ENCODE measurements around the gene RPL18A. TPM values are rescaled to one million over a fixed set of nuclear protein-coding genes. Genes with fewer than 3 reads are reported as not detected.
A peak's percentile ranks its signal among the peaks of the same experiment; 100 is the strongest.

RPL18A gene
- total RNA-seq, 1 experiment from 2014 or later = 1,852 TPM

DNA sequence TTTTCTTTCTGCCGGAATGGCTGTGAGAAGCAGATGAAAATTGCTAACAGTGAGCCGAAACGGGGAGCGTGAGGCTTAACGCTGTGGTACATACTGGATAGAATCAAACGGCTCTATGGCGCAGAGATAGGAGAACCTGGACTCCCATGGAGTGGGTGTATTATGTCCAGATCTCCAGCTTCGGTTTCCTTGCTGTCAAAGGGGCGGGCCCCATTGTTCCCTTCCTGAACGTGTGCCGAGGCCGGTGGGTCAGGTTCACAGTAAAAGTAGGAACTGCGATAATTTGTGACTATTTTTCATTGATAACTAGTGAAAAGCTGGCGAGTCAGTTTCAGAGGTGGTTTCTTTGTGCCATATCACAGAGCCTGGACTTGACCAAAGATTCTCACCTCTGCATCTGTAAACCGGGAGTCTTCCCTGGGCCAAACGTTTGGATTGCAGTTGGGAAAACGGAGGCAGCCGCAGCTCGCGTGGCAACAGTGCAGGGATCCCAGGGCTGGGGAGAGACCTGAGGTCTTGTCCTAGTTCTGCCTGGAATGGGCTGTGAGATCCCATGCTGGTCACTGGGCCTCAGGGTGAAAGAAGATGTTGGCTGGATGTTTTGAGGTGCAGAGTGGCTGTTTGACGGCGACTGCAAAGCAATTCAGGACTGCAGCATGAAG is 752 bp downstream of the RPL18A start:
- H3K27me3 ChIP-seq (replicated peaks; ENCODE audit: insufficient read depth, low read depth, low read length, poor library complexity) = no peaks in the 10 kb centered on the region
- peak overlapping the region; percentile 85 for H3K27ac ChIP-seq (ENCODE audit: low read depth, low read length, poor library complexity, severe bottlenecking)
- intact Hi-C loops (cut with micrococcal nuclease; ENCODE audit: unreplicated experiment) = no loop called here
- no peaks in the 10 kb centered on the region for H3K9me3 ChIP-seq (ENCODE audit: low read depth, low read length, poor library complexity, severe bottlenecking)
- H3K36me3 ChIP-seq (ENCODE audit: insufficient read depth, low read length, poor library complexity, severe bottlenecking) = peaks cover 52% of the 10 kb centered on the region
- peaks cover 12% of the 10 kb centered on the region for H3K4me1 ChIP-seq (ENCODE audit: insufficient read depth, low read length, poor library complexity, severe bottlenecking)
- TF ChIP-seq, protein P1, sequence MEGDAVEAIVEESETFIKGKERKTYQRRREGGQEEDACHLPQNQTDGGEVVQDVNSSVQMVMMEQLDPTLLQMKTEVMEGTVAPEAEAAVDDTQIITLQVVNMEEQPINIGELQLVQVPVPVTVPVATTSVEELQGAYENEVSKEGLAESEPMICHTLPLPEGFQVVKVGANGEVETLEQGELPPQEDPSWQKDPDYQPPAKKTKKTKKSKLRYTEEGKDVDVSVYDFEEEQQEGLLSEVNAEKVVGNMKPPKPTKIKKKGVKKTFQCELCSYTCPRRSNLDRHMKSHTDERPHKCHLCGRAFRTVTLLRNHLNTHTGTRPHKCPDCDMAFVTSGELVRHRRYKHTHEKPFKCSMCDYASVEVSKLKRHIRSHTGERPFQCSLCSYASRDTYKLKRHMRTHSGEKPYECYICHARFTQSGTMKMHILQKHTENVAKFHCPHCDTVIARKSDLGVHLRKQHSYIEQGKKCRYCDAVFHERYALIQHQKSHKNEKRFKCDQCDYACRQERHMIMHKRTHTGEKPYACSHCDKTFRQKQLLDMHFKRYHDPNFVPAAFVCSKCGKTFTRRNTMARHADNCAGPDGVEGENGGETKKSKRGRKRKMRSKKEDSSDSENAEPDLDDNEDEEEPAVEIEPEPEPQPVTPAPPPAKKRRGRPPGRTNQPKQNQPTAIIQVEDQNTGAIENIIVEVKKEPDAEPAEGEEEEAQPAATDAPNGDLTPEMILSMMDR (conservative IDR thresholded peaks at IDR 0.05; ENCODE audit: low read depth, low read length) = no peak
- TF ChIP-seq EZH2 (IDR thresholded peaks at IDR 0.05; ENCODE audit: borderline replicate concordance, low read depth, low read length, poor library complexity, severe bottlenecking) = no peak
- TSS peak; percentile 68 for BruUV-seq (replicated peaks)
- POLR2A ChIA-PET (ENCODE audit: low non-redundant PET) = interaction anchor here (0.6 kb wide), 1 partner anchor 41 kb away, joined by 3 read pairs; no protein-coding TSS in a partner anchor
- CTCF ChIA-PET = interaction anchor here (0.5 kb wide), 1 partner anchor 25 kb away, joined by 3 read pairs; no protein-coding TSS in a partner anchor
- DNase-seq (ENCODE audit: low spot score) = no peak
- peak overlapping the region; percentile 74 for H3K4me3 ChIP-seq (ENCODE audit: low read depth, low read length, poor library complexity, severe bottlenecking)

- no TSS peak for BruUV-seq (replicated peaks)
- H3K9me3 ChIP-seq (ENCODE audit: low read depth, low read length, poor library complexity, severe bottlenecking) = no peaks in the 10 kb centered on the region
- intact Hi-C loops (cut with micrococcal nuclease; ENCODE audit: unreplicated experiment) = no loop called here
- H3K27me3 ChIP-seq (replicated peaks; ENCODE audit: insufficient read depth, low read depth, low read length, poor library complexity) = no peaks in the 10 kb centered on the region
- peaks cover 53% of the 10 kb centered on the region for H3K36me3 ChIP-seq (ENCODE audit: insufficient read depth, low read length, poor library complexity, severe bottlenecking)
- H3K4me3 ChIP-seq (ENCODE audit: low read depth, low read length, poor library complexity, severe bottlenecking) = peak overlapping the region; percentile 74
- H3K27ac ChIP-seq (ENCODE audit: low read depth, low read length, poor library complexity, severe bottlenecking) = peak overlapping the region; percentile 85
- TF ChIP-seq EZH2 (IDR thresholded peaks at IDR 0.05; ENCODE audit: borderline replicate concordance, low read depth, low read length, poor library complexity, severe bottlenecking) = no peak
- TF ChIP-seq, protein P1 (conservative IDR thresholded peaks at IDR 0.05; ENCODE audit: low read depth, low read length) = no peak
- peaks cover 12% of the 10 kb centered on the region for H3K4me1 ChIP-seq (ENCODE audit: insufficient read depth, low read length, poor library complexity, severe bottlenecking)
- ChIA-PET CTCF (interaction anchor here (0.5 kb wide), 1 partner anchor 25 kb away, joined by 3 read pairs; no protein-coding TSS in a partner anchor), POLR2A (ENCODE audit: low non-redundant PET) (no interaction called here)
- DNase-seq (ENCODE audit: low spot score) = no peak
These were observed 1.3 kb downstream of the RPL18A start for GRCh38 chr19:17860993-17861360.

- no TSS peak for BruUV-seq (replicated peaks)
- Histone ChIP-seq H3K27ac (ENCODE audit: low read depth, low read length, poor library complexity, severe bottlenecking) (peak overlapping the region; percentile 85), H3K27me3 (replicated peaks; ENCODE audit: insufficient read depth, low read depth, low read length, poor library complexity) (no peaks in the 10 kb centered on the region), H3K4me3 (ENCODE audit: low read depth, low read length, poor library complexity, severe bottlenecking) (peak overlapping the region; percentile 74), H3K4me1 (ENCODE audit: insufficient read depth, low read length, poor library complexity, severe bottlenecking) (peaks cover 12% of the 10 kb centered on the region), H3K9me3 (ENCODE audit: low read depth, low read length, poor library complexity, severe bottlenecking) (no peaks in the 10 kb centered on the region), H3K36me3 (ENCODE audit: insufficient read depth, low read length, poor library complexity, severe bottlenecking) (peaks cover 53% of the 10 kb centered on the region)
- intact Hi-C loops (cut with micrococcal nuclease; ENCODE audit: unreplicated experiment) = no loop called here
- CTCF ChIA-PET = no interaction called here
- DNase-seq (ENCODE audit: low spot score) = no peak
- TF ChIP-seq EZH2 (IDR thresholded peaks at IDR 0.05; ENCODE audit: borderline replicate concordance, low read depth, low read length, poor library complexity, severe bottlenecking) = no peak
- TF ChIP-seq, protein P1 (conservative IDR thresholded peaks at IDR 0.05; ENCODE audit: low read depth, low read length) = no peak
- POLR2A ChIA-PET (ENCODE audit: low non-redundant PET) = no interaction called here
These were observed 2.1 kb downstream of the RPL18A start for GRCh38 chr19:17861542-17862402.
